ENCODE measurements around the gene NFE2L3.
"Not testable (repeated sequence)": the region's sequence is repeated elsewhere in the genome, so short reads cannot be mapped to it uniquely, and the experiment has no call there.

Gene NFE2L3

GRCh38 chr7:26147030-26147429 is 5.0 kb upstream of the NFE2L3 start:
- no peak for DNase-seq (ENCODE audit: low read depth, low spot score)
- H3K9me3 ChIP-seq (ENCODE audit: control insufficient read depth, insufficient read depth, low read length) = peaks cover 2% of the 10 kb centered on the region; the same call in 1 of the 2 replicates
- no peak overlapping the region for H3K4me3 ChIP-seq (ENCODE audit: low read length)
- H3K36me3 ChIP-seq (ENCODE audit: control insufficient read depth, insufficient read depth, low read length) = no peaks in the 10 kb centered on the region
- H3K4me1 ChIP-seq (ENCODE audit: control insufficient read depth, insufficient read depth, low read length) = peaks cover 3% of the 10 kb centered on the region; the same call in 1 of the 2 replicates
- WGBS (ENCODE audit: insufficient coverage, insufficient read length) = no CpG with 5 or more reads among the region's 1 CpG
- no peaks in the 10 kb centered on the region for H3K27me3 ChIP-seq (ENCODE audit: control insufficient read depth, insufficient read depth, low read length)
- H3K27ac ChIP-seq (ENCODE audit: low read length) = no peak overlapping the region

GRCh38 chr7:26147646-26148306 is 4.2 kb upstream of the NFE2L3 start:
- H3K27me3 ChIP-seq (ENCODE audit: control insufficient read depth, insufficient read depth, low read length); H3K9me3 ChIP-seq (ENCODE audit: control insufficient read depth, insufficient read depth, low read length); H3K36me3 ChIP-seq (ENCODE audit: control insufficient read depth, insufficient read depth, low read length); H3K27ac ChIP-seq (ENCODE audit: low read length); H3K4me1 ChIP-seq (ENCODE audit: control insufficient read depth, insufficient read depth, low read length); H3K4me3 ChIP-seq (ENCODE audit: low read length); DNase-seq (ENCODE audit: low read depth, low spot score): not testable (repeated sequence)
- WGBS (ENCODE audit: insufficient coverage, insufficient read length) = no CpG with 5 or more reads among the region's 43 CpGs

GRCh38 chr7:26148307-26148700 is 3.7 kb upstream of the NFE2L3 start:
- DNase-seq (ENCODE audit: low read depth, low spot score) = not testable (repeated sequence)
- no CpG with 5 or more reads among the region's 29 CpGs for WGBS (ENCODE audit: insufficient coverage, insufficient read length)

GRCh38 chr7:26149391-26149977 is 2.5 kb upstream of the NFE2L3 start:
- no CpG with 5 or more reads among the region's 1 CpG for WGBS (ENCODE audit: insufficient coverage, insufficient read length)
- Histone ChIP-seq H3K27ac (ENCODE audit: low read length) (no peak overlapping the region), H3K9me3 (ENCODE audit: control insufficient read depth, insufficient read depth, low read length) (peaks cover 2% of the 10 kb centered on the region; the same call in 1 of the 2 replicates), H3K36me3 (ENCODE audit: control insufficient read depth, insufficient read depth, low read length) (no peaks in the 10 kb centered on the region), H3K4me1 (ENCODE audit: control insufficient read depth, insufficient read depth, low read length) (peaks cover 7% of the 10 kb centered on the region; the same call in 1 of the 2 replicates), H3K4me3 (ENCODE audit: low read length) (no peak overlapping the region), H3K27me3 (ENCODE audit: control insufficient read depth, insufficient read depth, low read length) (no peaks in the 10 kb centered on the region)
- no peak for DNase-seq (ENCODE audit: low read depth, low spot score)

More at GRCh38 chr7:26148307-26148700, 3.7 kb upstream of the NFE2L3 start:
- H3K36me3 ChIP-seq (ENCODE audit: control insufficient read depth, insufficient read depth, low read length); H3K9me3 ChIP-seq (ENCODE audit: control insufficient read depth, insufficient read depth, low read length); H3K4me1 ChIP-seq (ENCODE audit: control insufficient read depth, insufficient read depth, low read length); H3K4me3 ChIP-seq (ENCODE audit: low read length); H3K27me3 ChIP-seq (ENCODE audit: control insufficient read depth, insufficient read depth, low read length); H3K27ac ChIP-seq (ENCODE audit: low read length): not testable (repeated sequence)

GRCh38 chr7:26151096-26151495 is 902 bp upstream of the NFE2L3 start:
- peaks cover 19% of the 10 kb centered on the region; the same call in 1 of the 2 replicates for H3K4me1 ChIP-seq (ENCODE audit: control insufficient read depth, insufficient read depth, low read length)
- no peaks in the 10 kb centered on the region for H3K27me3 ChIP-seq (ENCODE audit: control insufficient read depth, insufficient read depth, low read length)
- no CpG with 5 or more reads among the region's 5 CpGs for WGBS (ENCODE audit: insufficient coverage, insufficient read length)
- peaks cover 2% of the 10 kb centered on the region; the same call in 1 of the 2 replicates for H3K9me3 ChIP-seq (ENCODE audit: control insufficient read depth, insufficient read depth, low read length)
- no peak overlapping the region for H3K4me3 ChIP-seq (ENCODE audit: low read length)
- H3K36me3 ChIP-seq (ENCODE audit: control insufficient read depth, insufficient read depth, low read length) = no peaks in the 10 kb centered on the region
- DNase-seq (ENCODE audit: low read depth, low spot score) = no peak
- no peak overlapping the region for H3K27ac ChIP-seq (ENCODE audit: low read length)

- Histone ChIP-seq H3K9me3 (ENCODE audit: control insufficient read depth, insufficient read depth, low read length) (peaks cover 2% of the 10 kb centered on the region; the same call in 1 of the 2 replicates), H3K4me1 (ENCODE audit: control insufficient read depth, insufficient read depth, low read length) (peaks cover 19% of the 10 kb centered on the region; the same call in 1 of the 2 replicates), H3K27ac (ENCODE audit: low read length) (no peak overlapping the region), H3K36me3 (ENCODE audit: control insufficient read depth, insufficient read depth, low read length) (no peaks in the 10 kb centered on the region), H3K4me3 (ENCODE audit: low read length) (no peak overlapping the region; the same call in 1 of the 2 replicates), H3K27me3 (ENCODE audit: control insufficient read depth, insufficient read depth, low read length) (no peaks in the 10 kb centered on the region)
- WGBS (ENCODE audit: insufficient coverage, insufficient read length) = no CpG with 5 or more reads among the region's 10 CpGs
- DNase-seq (ENCODE audit: low read depth, low spot score) = no peak
These were observed 397 bp upstream of the NFE2L3 start for GRCh38 chr7:26151650-26151952.

GRCh38 chr7:26152782-26153240 is 813 bp downstream of the NFE2L3 start:
- DNase-seq (ENCODE audit: low read depth, low spot score); H3K27me3 ChIP-seq (ENCODE audit: control insufficient read depth, insufficient read depth, low read length); H3K36me3 ChIP-seq (ENCODE audit: control insufficient read depth, insufficient read depth, low read length); H3K9me3 ChIP-seq (ENCODE audit: control insufficient read depth, insufficient read depth, low read length); H3K27ac ChIP-seq (ENCODE audit: low read length): not testable (repeated sequence)
- WGBS (ENCODE audit: insufficient coverage, insufficient read length) = no CpG with 5 or more reads among the region's 54 CpGs
- H3K4me1 ChIP-seq (ENCODE audit: control insufficient read depth, insufficient read depth, low read length) = peaks cover 19% of the 10 kb centered on the region; the same call in 1 of the 2 replicates
- peak overlapping the region; percentile 65 for H3K4me3 ChIP-seq (ENCODE audit: low read length)

- Histone ChIP-seq H3K9me3 (ENCODE audit: control insufficient read depth, insufficient read depth, low read length) (no peaks in the 10 kb centered on the region), H3K27ac (ENCODE audit: low read length) (peak overlapping the region; percentile 54), H3K4me1 (ENCODE audit: control insufficient read depth, insufficient read depth, low read length) (peaks cover 19% of the 10 kb centered on the region; the same call in 1 of the 2 replicates), H3K36me3 (ENCODE audit: control insufficient read depth, insufficient read depth, low read length) (no peaks in the 10 kb centered on the region), H3K4me3 (ENCODE audit: low read length) (peak overlapping the region; percentile 65), H3K27me3 (ENCODE audit: control insufficient read depth, insufficient read depth, low read length) (no peaks in the 10 kb centered on the region)
- no peak for DNase-seq (ENCODE audit: low read depth, low spot score)
- no CpG with 5 or more reads among the region's 18 CpGs for WGBS (ENCODE audit: insufficient coverage, insufficient read length)
These were observed 1.3 kb downstream of the NFE2L3 start for GRCh38 chr7:26153241-26153822.

GRCh38 chr7:26153823-26154783 is 2.1 kb downstream of the NFE2L3 start:
- no peaks in the 10 kb centered on the region for H3K27me3 ChIP-seq (ENCODE audit: control insufficient read depth, insufficient read depth, low read length)
- no peaks in the 10 kb centered on the region for H3K36me3 ChIP-seq (ENCODE audit: control insufficient read depth, insufficient read depth, low read length)
- peak overlapping the region; percentile 65; the same call in 1 of the 2 replicates for H3K4me3 ChIP-seq (ENCODE audit: low read length)
- H3K4me1 ChIP-seq (ENCODE audit: control insufficient read depth, insufficient read depth, low read length) = peaks cover 23% of the 10 kb centered on the region
- no CpG with 5 or more reads among the region's 15 CpGs for WGBS (ENCODE audit: insufficient coverage, insufficient read length)
- DNase-seq (ENCODE audit: low read depth, low spot score) = peak; percentile 88
- H3K9me3 ChIP-seq (ENCODE audit: control insufficient read depth, insufficient read depth, low read length) = no peaks in the 10 kb centered on the region
- H3K27ac ChIP-seq (ENCODE audit: low read length) = no peak overlapping the region
